ENCODE results near the gene FANCL.
"Not testable (repeated sequence)": the region's sequence is repeated elsewhere in the genome, so short reads cannot be mapped to it uniquely, and the experiment has no call there.

FANCL gene

GRCh38 chr2:58204195-58204959 lies 36.7 kb downstream of the FANCL start:
- DNase-seq = peak; percentile 76

GRCh38 chr2:58203018-58203417 lies 38.1 kb downstream of the FANCL start:
- no peak for DNase-seq

GRCh38 chr2:58202404-58202803 lies 38.7 kb downstream of the FANCL start:
- no peak for DNase-seq

- no peak for DNase-seq
These were observed 43.2 kb downstream of the FANCL start for GRCh38 chr2:58197894-58198293.

- no peak for DNase-seq
These were observed 45.5 kb downstream of the FANCL start for GRCh38 chr2:58195662-58196061.

GRCh38 chr2:58194458-58194857 lies 46.7 kb downstream of the FANCL start:
- DNase-seq = peak; percentile 92

GRCh38 chr2:58187022-58187421 lies 54.1 kb downstream of the FANCL start:
- DNase-seq = not testable (repeated sequence)

- peak; percentile 7 for DNase-seq
These were observed 54.6 kb downstream of the FANCL start for GRCh38 chr2:58186501-58186900.

- no peak for DNase-seq
These were observed 58.6 kb downstream of the FANCL start for GRCh38 chr2:58182527-58182926.

GRCh38 chr2:58180635-58181034 lies 60.5 kb downstream of the FANCL start:
- no peak for DNase-seq

GRCh38 chr2:58180175-58180574 lies 61.0 kb downstream of the FANCL start:
- not testable (repeated sequence) for DNase-seq

- DNase-seq = not testable (repeated sequence)
These were observed 63.9 kb downstream of the FANCL start for GRCh38 chr2:58177187-58177586.

- not testable (repeated sequence) for DNase-seq
These were observed 69.3 kb downstream of the FANCL start for GRCh38 chr2:58171831-58172230.

- DNase-seq = not testable (repeated sequence)
These were observed 70.7 kb downstream of the FANCL start for GRCh38 chr2:58170334-58170933.

GRCh38 chr2:58169845-58170244 lies 71.3 kb downstream of the FANCL start:
- DNase-seq = not testable (repeated sequence)

- DNase-seq = not testable (repeated sequence)
These were observed 73.0 kb downstream of the FANCL start for GRCh38 chr2:58168130-58168529.

- no peak for DNase-seq
These were observed 77.2 kb downstream of the FANCL start for GRCh38 chr2:58163913-58164312.

- DNase-seq = no peak
These were observed 82.6 kb downstream of the FANCL start for GRCh38 chr2:58158481-58158880.

GRCh38 chr2:58157754-58158153 lies 83.4 kb downstream of the FANCL start:
- peak; percentile 23 for DNase-seq

- DNase-seq = no peak
These were observed 84.3 kb downstream of the FANCL start for GRCh38 chr2:58156780-58157179.

- peak; percentile 89 for DNase-seq
These were observed 85.9 kb downstream of the FANCL start for GRCh38 chr2:58155160-58155778.

- peak; percentile 46 for DNase-seq
These were observed 94.4 kb downstream of the FANCL start for GRCh38 chr2:58146707-58147106.

GRCh38 chr2:58145769-58146168 lies 95.4 kb downstream of the FANCL start:
- not testable (repeated sequence) for DNase-seq

GRCh38 chr2:58140508-58141072 lies 100.5 kb downstream of the FANCL start:
- peak; percentile 95 for DNase-seq
